IPS-20b (cell line): ENCODE measurements around the gene AKIRIN1.
A peak's percentile ranks its signal among the peaks of the same experiment; 100 is the strongest.

ENCODE experiments used
- H3K27ac ChIP-seq: one replicate; pipeline ENCODE4 v1.5.1; 2013; ENCODE audit warnings: low read length
- H3K27me3 ChIP-seq: 2 replicates; pipeline ENCODE4 v1.6.1; 2013; ENCODE audit warnings: mild to moderate bottlenecking, low read length, inconsistent platforms; ENCODE audit not compliant: insufficient read depth
- H3K36me3 ChIP-seq: 2 replicates; pipeline ENCODE4 v1.6.1; 2013; ENCODE audit warnings: low read depth, mild to moderate bottlenecking, inconsistent platforms, low read length, moderate library complexity; ENCODE audit not compliant: insufficient read depth
- H3K4me1 ChIP-seq: 2 replicates; pipeline ENCODE4 v1.6.1; 2013; ENCODE audit warnings: mild to moderate bottlenecking, control low read depth, inconsistent platforms, low read length, moderate library complexity; ENCODE audit not compliant: insufficient read depth
- H3K4me3 ChIP-seq: 2 replicates; pipeline ENCODE4 v1.5.1; 2013; ENCODE audit warnings: mild to moderate bottlenecking, low read length, inconsistent platforms
- H3K9ac ChIP-seq: 2 replicates; pipeline ENCODE4 v1.6.1; 2013; ENCODE audit warnings: low read depth, mild to moderate bottlenecking, inconsistent platforms, low read length, moderate library complexity
- H3K9me3 ChIP-seq: 2 replicates; pipeline ENCODE4 v1.6.1; 2013; ENCODE audit warnings: mild to moderate bottlenecking, low read depth, low read length, inconsistent platforms; ENCODE audit not compliant: insufficient read depth

AKIRIN1 gene

DNA sequence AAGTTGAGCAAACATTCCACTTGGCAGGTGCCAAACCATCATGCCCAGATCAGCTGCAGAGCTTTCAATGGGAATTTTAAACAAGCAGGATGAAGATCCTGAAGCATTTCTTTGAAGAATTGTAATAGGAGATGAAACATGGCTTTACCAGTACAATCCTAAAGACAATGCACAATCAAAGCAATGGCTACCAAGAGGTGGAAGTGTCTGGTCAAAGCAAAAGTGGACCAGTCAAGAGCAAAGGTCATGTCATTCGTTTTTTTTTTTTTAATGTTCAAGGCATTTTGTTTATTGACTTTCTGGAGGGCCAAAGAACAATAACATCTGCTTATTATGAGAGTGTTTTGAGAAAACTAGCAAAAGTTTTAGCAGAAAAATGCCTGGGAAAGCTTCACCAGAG, 32.1 kb downstream of the AKIRIN1 start:
- Histone ChIP-seq H3K36me3 (0 out of 2 replicates have a peak, but pooled peaks cover under 1% of the 10 kb centered on the region), H3K27ac (no peak overlapping the region), H3K9me3 (no peaks in the 10 kb centered on the region), H3K4me3 (no peak overlapping the region), H3K9ac (no peak overlapping the region), H3K4me1 (no peaks in the 10 kb centered on the region), H3K27me3 (no peaks in the 10 kb centered on the region)

- Histone ChIP-seq H3K9me3 (no peaks in the 10 kb centered on the region), H3K9ac (peak within 1 kb of the TSS; percentile 99)
Measured at GRCh38 chr1:39026051-39026865, 35.2 kb downstream of the AKIRIN1 start, which contains the start of gene NDUFS5. TSS of gene NDUFS5 (plus strand) at chr1:39026350. CDS start at chr1:39028725, 2,375 bp downstream.

DNA sequence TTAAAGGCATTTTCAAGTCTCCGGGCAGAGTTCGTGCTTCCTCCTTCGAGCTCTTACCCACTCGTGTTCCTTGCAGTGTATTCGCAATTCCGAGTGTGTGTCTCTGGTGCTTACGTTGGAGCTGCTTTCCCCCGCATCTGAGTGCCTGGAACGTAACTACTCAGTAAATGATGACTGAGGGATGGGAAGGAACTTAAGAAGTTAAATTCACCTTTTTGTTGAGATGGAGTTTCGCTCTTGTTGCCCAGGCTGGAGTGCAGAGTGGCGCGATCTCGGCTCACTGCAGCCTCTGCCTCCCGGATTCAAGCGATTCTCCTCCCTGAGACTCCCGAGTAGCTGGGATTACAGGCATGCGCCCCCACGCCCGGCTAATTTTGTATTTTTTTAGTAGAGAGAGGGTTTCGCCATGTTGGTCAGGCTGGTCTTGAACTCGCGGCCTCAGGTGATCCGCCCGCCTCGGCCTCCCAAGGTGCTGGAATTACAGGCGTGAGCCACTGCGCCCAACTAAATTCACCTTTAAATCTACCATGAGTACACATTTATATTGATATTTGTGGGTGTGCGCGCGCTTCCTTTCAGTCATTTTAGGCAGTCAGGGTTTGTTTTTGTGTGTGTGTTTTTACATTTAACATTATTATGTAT, 35.9 kb downstream of the AKIRIN1 start:
- H3K9me3 ChIP-seq, result no peaks in the 10 kb centered on the region

More at GRCh38 chr1:39026051-39026865, 35.2 kb downstream of the AKIRIN1 start, which contains the start of gene NDUFS5:
- Histone ChIP-seq H3K27ac (peak within 1 kb of the TSS; percentile 93), H3K4me3 (peak within 1 kb of the TSS; percentile 100), H3K36me3 (peaks cover 30% of the 10 kb centered on the region), H3K27me3 (no peaks in the 10 kb centered on the region), H3K4me1 (no peaks in the 10 kb centered on the region)

GRCh38 chr1:39034114-39034654, 43.1 kb downstream of the AKIRIN1 start:
- Histone ChIP-seq H3K36me3 (peaks cover 84% of the 10 kb centered on the region), H3K9ac (no peak overlapping the region)

More for the DNA sequence above, 35.9 kb downstream of the AKIRIN1 start:
- no peaks in the 10 kb centered on the region for H3K4me1 ChIP-seq
- H3K27ac ChIP-seq, result peak overlapping the region; percentile 93
- peak overlapping the region; percentile 99 for H3K9ac ChIP-seq
- peak overlapping the region; percentile 100 for H3K4me3 ChIP-seq
- peaks cover 37% of the 10 kb centered on the region for H3K36me3 ChIP-seq
- H3K27me3 ChIP-seq, result no peaks in the 10 kb centered on the region

DNA sequence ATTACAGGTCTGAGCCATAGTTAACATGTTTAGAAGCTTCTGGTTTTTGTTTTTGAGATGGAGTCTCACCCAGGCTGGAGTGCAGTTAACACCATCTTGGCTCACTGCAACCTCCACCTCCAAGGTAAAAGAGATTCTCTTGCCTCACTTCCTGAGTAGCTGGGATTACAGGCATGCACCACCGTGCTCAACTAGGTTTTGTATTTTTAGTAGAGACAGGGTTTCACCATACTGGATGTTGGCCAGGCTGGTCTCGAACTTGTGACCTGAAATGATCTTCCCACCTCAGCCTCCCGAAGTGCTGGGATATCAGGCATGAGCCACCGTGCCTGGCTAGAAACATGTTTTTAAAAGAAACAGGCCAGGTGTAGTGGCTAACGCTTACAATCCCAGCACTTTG, 45.6 kb downstream of the AKIRIN1 start:
- Histone ChIP-seq H3K27ac (no peak overlapping the region), H3K36me3 (peaks cover 61% of the 10 kb centered on the region), H3K4me1 (no peaks in the 10 kb centered on the region), H3K9me3 (no peaks in the 10 kb centered on the region), H3K27me3 (no peaks in the 10 kb centered on the region), H3K4me3 (no peak overlapping the region), H3K9ac (no peak overlapping the region)

More at GRCh38 chr1:39034114-39034654, 43.1 kb downstream of the AKIRIN1 start:
- Histone ChIP-seq H3K27ac (no peak overlapping the region), H3K4me1 (no peaks in the 10 kb centered on the region), H3K4me3 (no peak overlapping the region), H3K27me3 (no peaks in the 10 kb centered on the region), H3K9me3 (no peaks in the 10 kb centered on the region)

DNA sequence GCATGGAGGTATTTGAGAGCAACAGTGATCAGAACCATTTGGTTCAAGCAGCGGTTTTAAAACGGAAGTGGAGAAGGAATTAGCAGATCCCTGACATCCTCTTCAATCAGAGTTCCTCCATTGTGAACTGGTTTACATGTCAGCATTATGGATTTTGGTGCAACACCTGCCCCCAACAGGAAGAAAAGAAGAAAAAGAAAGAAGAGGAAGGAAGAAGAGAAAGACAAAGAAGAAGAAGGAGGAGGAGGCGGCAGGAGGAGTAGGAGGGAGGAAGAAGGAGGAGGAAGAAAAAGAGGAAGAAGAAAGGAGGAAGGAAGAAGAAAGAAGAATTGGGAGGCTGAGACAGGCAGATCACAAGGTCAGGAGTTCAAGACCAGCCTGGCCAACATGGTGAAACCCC, 52.4 kb downstream of the AKIRIN1 start:
- H3K9ac ChIP-seq, result no peak overlapping the region
- no peaks in the 10 kb centered on the region for H3K27me3 ChIP-seq
- no peak overlapping the region for H3K4me3 ChIP-seq
- no peaks in the 10 kb centered on the region for H3K9me3 ChIP-seq
- no peak overlapping the region for H3K27ac ChIP-seq
- H3K4me1 ChIP-seq, result peaks cover 3% of the 10 kb centered on the region; the same call in 1 of the 2 replicates
- peaks cover 5% of the 10 kb centered on the region; the same call in 1 of the 2 replicates for H3K36me3 ChIP-seq

DNA sequence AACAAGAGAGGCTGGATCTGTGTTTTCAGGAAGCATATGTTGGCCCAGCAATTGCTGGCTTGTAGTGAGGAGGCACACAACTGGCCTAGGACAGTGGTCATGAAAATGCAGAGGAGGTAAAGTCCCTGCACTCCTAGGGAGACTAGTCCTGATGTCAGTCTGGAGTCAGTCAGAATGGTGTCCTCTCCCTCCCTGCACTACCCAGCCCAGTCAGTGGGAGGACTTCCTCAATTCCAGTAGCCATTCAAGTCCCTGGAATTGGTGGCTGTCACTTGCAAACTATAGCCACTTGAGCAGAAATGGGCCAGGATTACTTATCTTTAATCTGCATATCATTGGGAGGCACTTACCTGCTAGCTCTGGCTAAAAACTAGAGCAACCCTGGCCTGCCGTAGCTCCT, 53.7 kb downstream of the AKIRIN1 start:
- Histone ChIP-seq H3K36me3 (peaks cover 5% of the 10 kb centered on the region; the same call in 1 of the 2 replicates), H3K27ac (no peak overlapping the region), H3K9ac (no peak overlapping the region), H3K4me3 (no peak overlapping the region), H3K27me3 (no peaks in the 10 kb centered on the region), H3K9me3 (no peaks in the 10 kb centered on the region), H3K4me1 (peaks cover 3% of the 10 kb centered on the region; the same call in 1 of the 2 replicates)

GRCh38 chr1:39045231-39045630, 54.2 kb downstream of the AKIRIN1 start:
- H3K9me3 ChIP-seq, result no peaks in the 10 kb centered on the region
- H3K27ac ChIP-seq, result no peak overlapping the region
- no peak overlapping the region for H3K4me3 ChIP-seq
- H3K27me3 ChIP-seq, result no peaks in the 10 kb centered on the region
- H3K9ac ChIP-seq, result no peak overlapping the region
- peaks cover 3% of the 10 kb centered on the region; the same call in 1 of the 2 replicates for H3K4me1 ChIP-seq
- H3K36me3 ChIP-seq, result peaks cover 5% of the 10 kb centered on the region; the same call in 1 of the 2 replicates

GRCh38 chr1:39046613-39047210, 55.6 kb downstream of the AKIRIN1 start:
- Histone ChIP-seq H3K27ac (no peak overlapping the region), H3K4me3 (no peak overlapping the region), H3K9me3 (no peaks in the 10 kb centered on the region), H3K27me3 (no peaks in the 10 kb centered on the region), H3K36me3 (peaks cover 5% of the 10 kb centered on the region; the same call in 1 of the 2 replicates), H3K9ac (no peak overlapping the region), H3K4me1 (peaks cover 3% of the 10 kb centered on the region)

GRCh38 chr1:39047374-39048229, 56.5 kb downstream of the AKIRIN1 start:
- no peak overlapping the region for H3K9ac ChIP-seq
- H3K9me3 ChIP-seq, result no peaks in the 10 kb centered on the region
- no peak overlapping the region for H3K27ac ChIP-seq
- H3K4me3 ChIP-seq, result no peak overlapping the region
- peaks cover 9% of the 10 kb centered on the region for H3K4me1 ChIP-seq
- H3K36me3 ChIP-seq, result peaks cover 3% of the 10 kb centered on the region; the same call in 1 of the 2 replicates
- H3K27me3 ChIP-seq, result no peaks in the 10 kb centered on the region
